Neutrophil (primary cell): ENCODE measurements around the gene KLHL29.

Experiments used
- H3K27ac ChIP-seq: fragments of 200-600 bp; sonication (generic); 2 replicates; pipeline ENCODE4 v1.5.1; 2016; ENCODE audit warnings: mild to moderate bottlenecking, moderate library complexity
- H3K27me3 ChIP-seq: fragments of 200-600 bp; sonication (generic); 2 replicates; pipeline ENCODE4 v1.6.0; 2016; ENCODE audit warnings: mild to moderate bottlenecking
- H3K36me3 ChIP-seq: fragments of 200-600 bp; sonication (generic); 2 replicates; pipeline ENCODE4 v1.5.1; 2017
- H3K4me1 ChIP-seq, 2 experiments: fragments of 200-600 bp in 1 of 2; sonication (generic) in 1 of 2; 1 replicate in 1 of 2; 2 replicates in 1 of 2; pipeline versions ENCODE4 v1.5.1 to v1.6.1; 2013 to 2016; ENCODE audit warnings: low read depth in 1 of 2, low read length in 1 of 2, mild to moderate bottlenecking in 1 of 2, moderate library complexity in 1 of 2; ENCODE audit not compliant: control insufficient read depth in 1 of 2, insufficient read depth in 1 of 2
- H3K4me3 ChIP-seq, 2 experiments: fragments of 200-600 bp in 1 of 2; sonication (generic) in 1 of 2; 1 replicate in 1 of 2; 2 replicates in 1 of 2; pipeline ENCODE4 v1.5.1; 2013 to 2016; ENCODE audit warnings: low read depth in 1 of 2, low read length in 1 of 2, mild to moderate bottlenecking in 1 of 2, moderate library complexity in 1 of 2
- H3K9me3 ChIP-seq: fragments of 200-600 bp; sonication (generic); 2 replicates; pipeline ENCODE4 v1.5.1; 2016
- TF ChIP-seq, protein P1 (sequence below): fragments of 200-600 bp; sonication (generic); IDR thresholded peaks from 2 replicates; pipeline ENCODE4 v1.5.1; 2016; ENCODE audit warnings: antibody characterized with exemption

The KLHL29 gene

DNA sequence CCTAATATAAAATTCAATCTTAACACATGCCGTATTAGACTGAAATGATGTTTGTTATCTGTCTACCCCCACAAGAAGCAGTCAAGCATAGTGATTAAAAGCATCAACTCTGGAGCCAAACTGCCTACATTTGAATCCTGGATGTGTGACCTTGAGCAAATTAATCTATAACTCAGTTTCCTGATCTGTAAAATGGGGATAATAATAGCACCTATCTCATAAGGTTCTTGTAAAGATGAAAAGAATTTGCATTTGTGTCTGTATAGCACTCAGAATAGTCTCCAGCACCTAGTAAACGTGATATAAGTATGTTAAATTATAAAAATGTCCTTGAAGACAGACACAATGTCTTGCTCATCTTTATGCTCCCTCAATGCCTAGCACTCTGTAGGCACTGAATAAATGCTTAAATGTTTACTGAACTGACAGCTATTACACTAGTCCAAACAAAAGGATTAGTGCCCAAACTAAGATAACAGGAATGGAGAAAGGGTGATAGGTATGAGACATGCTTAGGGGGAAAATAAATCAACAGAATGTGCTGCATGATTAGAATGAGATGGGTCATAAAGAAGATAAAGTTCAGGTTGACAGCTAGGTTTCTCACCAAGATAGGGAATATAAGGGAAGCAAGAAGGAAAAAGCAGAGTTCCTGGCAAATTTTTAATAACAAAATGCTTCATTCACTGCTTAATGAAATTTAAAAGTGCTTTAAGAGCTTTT, 361.3 kb downstream of the KLHL29 start:
- H3K27ac ChIP-seq = no peak overlapping the region

DNA sequence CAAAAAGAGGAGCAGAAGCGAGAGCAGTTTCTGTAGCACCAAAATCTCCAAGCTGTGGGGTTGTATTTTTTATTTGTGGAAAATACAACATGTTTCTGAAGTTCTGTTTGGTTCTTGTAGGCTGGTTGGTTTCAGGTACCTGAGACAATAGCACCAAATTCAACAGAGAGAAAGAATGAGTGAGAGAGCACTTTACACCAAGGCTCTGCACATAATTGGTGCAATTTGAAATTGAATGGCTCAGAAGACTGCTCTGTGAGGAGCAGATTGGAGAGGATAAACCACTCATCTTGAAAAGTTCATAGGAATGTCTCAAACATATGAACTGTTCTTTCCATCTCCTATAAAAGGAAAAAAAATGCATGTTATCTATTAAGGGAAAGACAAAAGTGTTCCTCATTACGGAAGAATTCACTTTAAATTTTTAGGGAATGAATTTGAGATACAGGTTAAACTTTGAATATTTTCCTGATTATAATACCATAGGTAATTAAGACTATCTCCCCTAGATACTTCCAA, 366.8 kb downstream of the KLHL29 start:
- Histone ChIP-seq H3K27ac (no peak overlapping the region), H3K4me3 (no peak overlapping the region), H3K27me3 (no peaks in the 10 kb centered on the region), H3K36me3 (peaks cover 66% of the 10 kb centered on the region), H3K4me1 (no peaks in the 10 kb centered on the region), H3K9me3 (no peaks in the 10 kb centered on the region)
- TF ChIP-seq, protein P1, sequence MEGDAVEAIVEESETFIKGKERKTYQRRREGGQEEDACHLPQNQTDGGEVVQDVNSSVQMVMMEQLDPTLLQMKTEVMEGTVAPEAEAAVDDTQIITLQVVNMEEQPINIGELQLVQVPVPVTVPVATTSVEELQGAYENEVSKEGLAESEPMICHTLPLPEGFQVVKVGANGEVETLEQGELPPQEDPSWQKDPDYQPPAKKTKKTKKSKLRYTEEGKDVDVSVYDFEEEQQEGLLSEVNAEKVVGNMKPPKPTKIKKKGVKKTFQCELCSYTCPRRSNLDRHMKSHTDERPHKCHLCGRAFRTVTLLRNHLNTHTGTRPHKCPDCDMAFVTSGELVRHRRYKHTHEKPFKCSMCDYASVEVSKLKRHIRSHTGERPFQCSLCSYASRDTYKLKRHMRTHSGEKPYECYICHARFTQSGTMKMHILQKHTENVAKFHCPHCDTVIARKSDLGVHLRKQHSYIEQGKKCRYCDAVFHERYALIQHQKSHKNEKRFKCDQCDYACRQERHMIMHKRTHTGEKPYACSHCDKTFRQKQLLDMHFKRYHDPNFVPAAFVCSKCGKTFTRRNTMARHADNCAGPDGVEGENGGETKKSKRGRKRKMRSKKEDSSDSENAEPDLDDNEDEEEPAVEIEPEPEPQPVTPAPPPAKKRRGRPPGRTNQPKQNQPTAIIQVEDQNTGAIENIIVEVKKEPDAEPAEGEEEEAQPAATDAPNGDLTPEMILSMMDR = no peak

More for the DNA sequence above, 361.3 kb downstream of the KLHL29 start:
- no peak overlapping the region for H3K4me3 ChIP-seq
- H3K9me3 ChIP-seq = no peaks in the 10 kb centered on the region
- peaks cover 21% of the 10 kb centered on the region for H3K36me3 ChIP-seq
- no peaks in the 10 kb centered on the region for H3K27me3 ChIP-seq
- H3K4me1 ChIP-seq = no peaks in the 10 kb centered on the region
- TF ChIP-seq, protein P1 = no peak

DNA sequence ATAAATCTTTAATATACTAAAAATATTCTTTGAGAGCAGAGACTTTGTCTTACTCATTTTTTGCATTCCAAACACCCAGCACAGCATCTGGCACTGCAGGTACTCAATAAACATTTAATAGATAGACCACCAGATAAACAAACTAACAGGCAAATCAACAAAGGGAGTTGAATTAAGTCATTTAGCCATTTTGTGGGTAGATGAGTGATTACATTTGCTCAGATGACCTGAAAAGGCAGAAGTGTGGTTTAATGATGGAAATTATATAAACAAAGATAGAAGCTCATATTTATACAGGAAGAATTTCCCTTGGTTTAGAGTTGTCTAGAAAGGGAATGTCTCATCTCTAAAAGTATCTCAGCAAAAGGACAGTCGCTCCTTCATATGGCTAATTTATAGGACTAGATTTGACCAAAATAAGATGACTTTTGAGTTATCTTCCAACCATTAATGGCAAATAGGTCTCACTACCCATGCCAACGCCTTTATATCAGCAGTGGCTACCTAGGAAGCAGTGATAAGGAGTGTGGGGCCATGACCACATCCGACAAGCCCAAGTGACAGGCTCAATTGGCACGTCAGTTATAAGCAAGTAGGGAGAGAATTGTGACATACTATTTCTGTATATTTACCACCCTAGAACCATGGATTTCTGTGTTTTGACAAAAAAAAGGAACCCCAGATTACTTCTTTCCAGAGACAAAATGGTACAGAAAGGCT, 368.5 kb downstream of the KLHL29 start:
- Histone ChIP-seq H3K36me3 (peaks cover 78% of the 10 kb centered on the region), H3K27ac (no peak overlapping the region), H3K9me3 (no peaks in the 10 kb centered on the region), H3K27me3 (no peaks in the 10 kb centered on the region), H3K4me3 (no peak overlapping the region), H3K4me1 (no peaks in the 10 kb centered on the region)
- TF ChIP-seq, protein P1 = no peak

DNA sequence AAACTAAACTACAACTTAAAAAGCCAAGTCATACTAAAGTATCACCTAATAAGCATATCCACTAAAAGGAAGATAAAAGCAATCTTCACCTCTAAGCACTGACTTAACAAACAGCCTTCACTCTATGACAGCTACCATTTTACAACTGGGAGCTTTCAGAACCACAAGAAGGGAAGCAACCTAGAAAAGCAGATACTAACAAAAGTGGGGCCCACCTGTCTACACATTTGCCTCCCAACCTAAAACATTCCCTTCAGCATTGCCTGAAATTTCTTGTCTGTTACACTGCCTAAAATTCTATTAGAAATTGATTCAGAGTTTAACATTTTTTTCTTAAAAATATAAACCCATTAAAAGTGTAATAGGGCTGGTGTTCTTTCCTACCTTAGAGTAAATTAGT, 370.0 kb downstream of the KLHL29 start:
- peaks cover 78% of the 10 kb centered on the region for H3K36me3 ChIP-seq

DNA sequence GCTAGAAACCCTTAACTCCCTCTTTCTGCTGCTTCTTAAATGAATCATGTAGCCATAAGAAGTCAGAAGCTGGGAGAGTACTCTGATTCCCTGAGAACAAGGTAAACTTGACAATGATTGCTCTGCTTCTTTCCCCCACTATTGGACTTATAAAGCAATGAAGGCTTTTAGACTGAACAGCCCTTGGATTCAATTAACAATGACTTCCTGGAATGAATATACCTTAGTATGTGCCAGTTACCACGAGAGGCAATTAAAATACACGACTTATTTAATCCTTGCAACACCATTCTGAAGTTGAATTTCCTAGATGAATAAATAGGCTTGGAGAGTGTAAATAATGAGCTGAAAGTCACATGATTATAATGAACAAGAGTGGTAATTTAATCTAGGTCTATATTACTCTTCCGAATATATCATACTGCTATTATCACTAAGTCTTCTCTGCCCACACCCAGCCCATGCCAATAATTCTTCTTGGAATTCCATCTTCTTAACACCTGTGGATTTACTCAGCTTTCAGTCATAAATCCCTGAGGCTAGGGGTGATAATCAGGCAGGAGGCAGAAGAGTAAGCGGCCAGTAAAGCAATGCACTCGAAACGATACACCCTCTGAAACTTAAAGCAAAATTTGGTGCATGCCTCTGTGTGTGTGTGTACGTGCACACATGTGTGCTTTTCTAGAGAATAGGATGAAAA, 371.8 kb downstream of the KLHL29 start:
- Histone ChIP-seq H3K9me3 (no peaks in the 10 kb centered on the region), H3K4me1 (no peaks in the 10 kb centered on the region), H3K36me3 (peaks cover 70% of the 10 kb centered on the region), H3K4me3 (no peak overlapping the region), H3K27ac (no peak overlapping the region), H3K27me3 (no peaks in the 10 kb centered on the region)
- TF ChIP-seq, protein P1 = no peak

More for the DNA sequence above, 370.0 kb downstream of the KLHL29 start:
- H3K9me3 ChIP-seq = no peaks in the 10 kb centered on the region
- TF ChIP-seq, protein P1 = no peak
- H3K27ac ChIP-seq = no peak overlapping the region
- H3K27me3 ChIP-seq = no peaks in the 10 kb centered on the region
- no peaks in the 10 kb centered on the region for H3K4me1 ChIP-seq
- H3K4me3 ChIP-seq = no peak overlapping the region
